SK-N-SH treated with all-trans-retinoic acid at 6 μM for 48 hours (cell line): Measurements from ENCODE around the gene DENND1A.

Source experiments
- ARNTL ChIP-seq: fragments of 450-650 bp; formaldehyde crosslinking; IDR thresholded peaks from 2 replicates; pipeline ENCODE4 v1.5.0; 2020; ENCODE audit warnings: low read depth, mild to moderate bottlenecking, moderate library complexity, borderline replicate concordance
- GLIS3 ChIP-seq: fragments of 250-450 bp; sonication (Bioruptor Pico); IDR thresholded peaks from 2 replicates; pipeline ENCODE4 v1.5.0; 2020; ENCODE audit warnings: mild to moderate bottlenecking, moderate library complexity
- ISL1 ChIP-seq: fragments of 250-450 bp; sonication (Bioruptor Pico); IDR thresholded peaks from 2 replicates; pipeline ENCODE4 v2.1.2; 2022; ENCODE audit warnings: mild to moderate bottlenecking, moderate library complexity
- TOX ChIP-seq: fragments of 250-450 bp; sonication (Bioruptor Pico); IDR thresholded peaks from 2 replicates; pipeline ENCODE4 v1.8.0; 2021; ENCODE audit warnings: mild to moderate bottlenecking, moderate library complexity, borderline replicate concordance
- ZFP3 ChIP-seq: fragments of 250-450 bp; sonication (Bioruptor Pico); IDR thresholded peaks from 2 replicates; pipeline ENCODE4 v1.5.0; 2020; ENCODE audit warnings: mild to moderate bottlenecking, moderate library complexity
- ZNF70 ChIP-seq: fragments of 450-650 bp; formaldehyde crosslinking; IDR thresholded peaks from 2 replicates; pipeline ENCODE4 v1.5.0; 2020; ENCODE audit warnings: mild to moderate bottlenecking, moderate library complexity
- ZNF8 ChIP-seq: fragments of 450-650 bp; formaldehyde crosslinking; IDR thresholded peaks from 2 replicates; pipeline ENCODE4 v1.5.0; 2020; ENCODE audit warnings: mild to moderate bottlenecking, moderate library complexity
- TF ChIP-seq, protein P1 (sequence below): fragments of 250-450 bp; sonication (Bioruptor Pico); IDR thresholded peaks from 2 replicates; pipeline ENCODE4 v1.5.1; 2020; ENCODE audit warnings: low read depth, mild to moderate bottlenecking, moderate library complexity
- TF ChIP-seq, protein P2 (sequence below): fragments of 250-450 bp; sonication (Bioruptor Pico); IDR thresholded peaks from 2 replicates; pipeline ENCODE4 v1.8.0; 2020; ENCODE audit warnings: mild to moderate bottlenecking, moderate library complexity, borderline replicate concordance

DNA sequence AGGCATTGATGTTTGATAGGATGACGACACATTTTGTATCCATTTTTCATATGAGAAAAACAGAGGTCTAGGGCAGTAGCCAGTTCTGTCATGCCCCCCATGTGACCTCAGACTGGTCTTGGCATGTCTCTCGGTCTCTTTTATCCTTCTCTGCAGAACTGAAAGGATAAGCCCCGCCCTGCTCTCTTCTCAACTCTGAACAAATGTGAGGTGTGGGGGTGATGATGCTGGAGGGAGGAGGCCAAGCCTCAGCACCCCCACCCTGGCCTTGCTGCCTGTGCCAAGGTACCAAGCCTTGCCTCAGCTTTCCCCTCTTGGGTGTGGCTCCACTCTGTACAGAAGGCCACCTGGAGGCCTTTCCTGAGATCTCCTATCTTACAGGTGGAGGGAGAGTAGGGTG, 593.5 kb downstream of the DENND1A start:
- TF ChIP-seq GLIS3 (CRISPR knock-in tag) (no peak), ZNF70 (CRISPR knock-in tag) (no peak), ZNF8 (CRISPR knock-in tag) (no peak), TOX (CRISPR knock-in tag) (no peak), ARNTL (CRISPR knock-in tag) (no peak), ZFP3 (CRISPR knock-in tag) (no peak), ISL1 (no peak)
- TF ChIP-seq, protein P1, sequence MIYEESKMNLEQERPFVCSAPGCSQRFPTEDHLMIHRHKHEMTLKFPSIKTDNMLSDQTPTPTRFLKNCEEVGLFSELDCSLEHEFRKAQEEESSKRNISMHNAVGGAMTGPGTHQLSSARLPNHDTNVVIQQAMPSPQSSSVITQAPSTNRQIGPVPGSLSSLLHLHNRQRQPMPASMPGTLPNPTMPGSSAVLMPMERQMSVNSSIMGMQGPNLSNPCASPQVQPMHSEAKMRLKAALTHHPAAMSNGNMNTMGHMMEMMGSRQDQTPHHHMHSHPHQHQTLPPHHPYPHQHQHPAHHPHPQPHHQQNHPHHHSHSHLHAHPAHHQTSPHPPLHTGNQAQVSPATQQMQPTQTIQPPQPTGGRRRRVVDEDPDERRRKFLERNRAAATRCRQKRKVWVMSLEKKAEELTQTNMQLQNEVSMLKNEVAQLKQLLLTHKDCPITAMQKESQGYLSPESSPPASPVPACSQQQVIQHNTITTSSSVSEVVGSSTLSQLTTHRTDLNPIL (CRISPR knock-in tag) = no peak
- TF ChIP-seq, protein P2, sequence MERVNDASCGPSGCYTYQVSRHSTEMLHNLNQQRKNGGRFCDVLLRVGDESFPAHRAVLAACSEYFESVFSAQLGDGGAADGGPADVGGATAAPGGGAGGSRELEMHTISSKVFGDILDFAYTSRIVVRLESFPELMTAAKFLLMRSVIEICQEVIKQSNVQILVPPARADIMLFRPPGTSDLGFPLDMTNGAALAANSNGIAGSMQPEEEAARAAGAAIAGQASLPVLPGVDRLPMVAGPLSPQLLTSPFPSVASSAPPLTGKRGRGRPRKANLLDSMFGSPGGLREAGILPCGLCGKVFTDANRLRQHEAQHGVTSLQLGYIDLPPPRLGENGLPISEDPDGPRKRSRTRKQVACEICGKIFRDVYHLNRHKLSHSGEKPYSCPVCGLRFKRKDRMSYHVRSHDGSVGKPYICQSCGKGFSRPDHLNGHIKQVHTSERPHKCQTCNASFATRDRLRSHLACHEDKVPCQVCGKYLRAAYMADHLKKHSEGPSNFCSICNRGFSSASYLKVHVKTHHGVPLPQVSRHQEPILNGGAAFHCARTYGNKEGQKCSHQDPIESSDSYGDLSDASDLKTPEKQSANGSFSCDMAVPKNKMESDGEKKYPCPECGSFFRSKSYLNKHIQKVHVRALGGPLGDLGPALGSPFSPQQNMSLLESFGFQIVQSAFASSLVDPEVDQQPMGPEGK (CRISPR knock-in tag) = no peak
